ENCODE data around the gene YJEFN3.

Gene YJEFN3, protein sequence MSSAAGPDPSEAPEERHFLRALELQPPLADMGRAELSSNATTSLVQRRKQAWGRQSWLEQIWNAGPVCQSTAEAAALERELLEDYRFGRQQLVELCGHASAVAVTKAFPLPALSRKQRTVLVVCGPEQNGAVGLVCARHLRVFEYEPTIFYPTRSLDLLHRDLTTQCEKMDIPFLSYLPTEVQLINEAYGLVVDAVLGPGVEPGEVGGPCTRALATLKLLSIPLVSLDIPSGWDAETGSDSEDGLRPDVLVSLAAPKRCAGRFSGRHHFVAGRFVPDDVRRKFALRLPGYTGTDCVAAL

DNA sequence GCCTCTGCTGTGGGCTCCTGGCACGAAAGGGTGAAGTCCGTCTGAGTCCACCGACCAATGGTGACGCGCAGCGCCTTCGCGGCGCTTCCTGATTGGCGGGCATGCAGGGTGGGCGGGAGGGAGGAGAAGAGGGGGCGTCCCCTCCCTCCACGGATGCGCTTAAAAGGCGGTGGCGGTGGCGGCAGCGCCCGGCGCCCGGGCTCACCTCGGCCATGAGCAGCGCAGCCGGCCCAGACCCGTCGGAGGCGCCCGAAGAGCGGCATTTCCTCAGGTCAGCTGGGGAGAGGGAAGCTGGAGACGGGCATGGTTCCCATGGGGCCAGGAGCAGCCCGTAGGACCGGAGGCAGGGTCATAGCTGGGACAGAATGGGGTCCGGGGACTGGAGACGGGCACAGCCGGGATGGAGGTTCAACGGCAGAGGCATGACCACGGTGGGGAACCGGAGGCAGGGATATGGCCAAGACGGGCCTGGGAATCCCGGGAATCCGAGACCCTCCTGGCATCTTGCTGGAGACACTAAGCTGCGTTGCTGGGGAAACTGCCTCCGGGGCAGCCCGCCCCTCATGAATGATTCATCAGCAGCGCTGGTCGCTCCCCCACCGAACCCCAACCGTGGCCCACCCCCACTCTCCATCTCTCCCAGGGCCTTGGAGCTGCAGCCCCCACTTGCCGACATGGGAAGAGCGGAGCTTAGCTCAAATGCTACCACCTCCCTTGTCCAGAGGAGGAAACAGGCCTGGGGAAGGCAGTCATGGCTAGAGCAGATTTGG, at the start of gene YJEFN3:
TSS of gene YJEFN3 (plus strand) at position 191 of the 770 bp plus-strand sequence. CDS start at position 213, 22 bp downstream.
- Histone ChIP-seq H3K9ac (ENCODE audit: low read length) (no peak within 1 kb of the TSS), H2AFZ (ENCODE audit: low read length) (no peak within 1 kb of the TSS), H3K27me3 (ENCODE audit: insufficient read depth, low read length) (no peaks in the 10 kb centered on the region), H3K4me3 (ENCODE audit: low read depth, low read length, poor library complexity, severe bottlenecking) (no peak within 1 kb of the TSS), H3K27ac (ENCODE audit: low read depth, low read length, poor library complexity, severe bottlenecking) (peak within 1 kb of the TSS; percentile 14), H3K9me3 (ENCODE audit: low read length) (no peaks in the 10 kb centered on the region), H3K79me2 (ENCODE audit: insufficient read depth, low read length) (no peaks in the 10 kb centered on the region), H3K9me2 (ENCODE audit: low read depth, low read length) (no peaks in the 10 kb centered on the region), H3K36me3 (ENCODE audit: insufficient read depth, low read length) (peaks cover 40% of the 10 kb centered on the region), H3K4me2 (ENCODE audit: low read length) (no peak within 1 kb of the TSS), H4K20me1 (ENCODE audit: insufficient read depth, low read length) (no peaks in the 10 kb centered on the region), H3K4me1 (ENCODE audit: insufficient read depth, low read length, severe bottlenecking) (peaks cover 41% of the 10 kb centered on the region), H3F3A (ENCODE audit: insufficient read depth, low read length) (no peaks in the 10 kb centered on the region; the same call in 1 of the 2 replicates)
- no peak for TF ChIP-seq EZH2 (IDR thresholded peaks at IDR 0.05; ENCODE audit: borderline replicate concordance, low read length)
- TF ChIP-seq, protein P1, sequence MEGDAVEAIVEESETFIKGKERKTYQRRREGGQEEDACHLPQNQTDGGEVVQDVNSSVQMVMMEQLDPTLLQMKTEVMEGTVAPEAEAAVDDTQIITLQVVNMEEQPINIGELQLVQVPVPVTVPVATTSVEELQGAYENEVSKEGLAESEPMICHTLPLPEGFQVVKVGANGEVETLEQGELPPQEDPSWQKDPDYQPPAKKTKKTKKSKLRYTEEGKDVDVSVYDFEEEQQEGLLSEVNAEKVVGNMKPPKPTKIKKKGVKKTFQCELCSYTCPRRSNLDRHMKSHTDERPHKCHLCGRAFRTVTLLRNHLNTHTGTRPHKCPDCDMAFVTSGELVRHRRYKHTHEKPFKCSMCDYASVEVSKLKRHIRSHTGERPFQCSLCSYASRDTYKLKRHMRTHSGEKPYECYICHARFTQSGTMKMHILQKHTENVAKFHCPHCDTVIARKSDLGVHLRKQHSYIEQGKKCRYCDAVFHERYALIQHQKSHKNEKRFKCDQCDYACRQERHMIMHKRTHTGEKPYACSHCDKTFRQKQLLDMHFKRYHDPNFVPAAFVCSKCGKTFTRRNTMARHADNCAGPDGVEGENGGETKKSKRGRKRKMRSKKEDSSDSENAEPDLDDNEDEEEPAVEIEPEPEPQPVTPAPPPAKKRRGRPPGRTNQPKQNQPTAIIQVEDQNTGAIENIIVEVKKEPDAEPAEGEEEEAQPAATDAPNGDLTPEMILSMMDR (IDR thresholded peaks at IDR 0.05; ENCODE audit: low read length) = no peak

DNA sequence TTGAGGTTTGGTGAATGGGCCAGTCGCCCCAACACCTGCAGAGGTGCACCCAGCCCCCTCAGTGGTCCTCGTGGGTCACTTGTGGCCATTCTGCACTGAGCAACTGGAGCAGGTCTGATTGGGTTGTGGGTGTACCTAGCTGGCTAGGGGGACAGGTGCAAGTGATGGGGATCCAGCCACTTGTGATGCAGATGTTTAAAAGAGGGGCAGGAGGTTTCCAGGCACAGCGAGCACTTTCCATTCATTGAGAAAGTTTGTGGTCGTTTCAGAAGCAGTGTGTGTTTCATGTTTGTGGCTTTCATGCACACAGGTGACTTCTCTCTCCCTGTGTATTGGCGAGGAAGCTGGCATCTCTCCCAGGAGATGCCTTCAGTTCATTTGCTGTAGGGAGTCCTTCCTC, 48.0 kb upstream of the YJEFN3 start:
- Histone ChIP-seq H3K9me2 (ENCODE audit: low read depth, low read length) (no peaks in the 10 kb centered on the region), H3K9ac (ENCODE audit: low read length) (no peak overlapping the region), H3K4me1 (ENCODE audit: insufficient read depth, low read length, severe bottlenecking) (peaks cover 17% of the 10 kb centered on the region), H3K79me2 (ENCODE audit: insufficient read depth, low read length) (peaks cover 18% of the 10 kb centered on the region), H3K27me3 (ENCODE audit: insufficient read depth, low read length) (no peaks in the 10 kb centered on the region), H3F3A (ENCODE audit: insufficient read depth, low read length) (no peaks in the 10 kb centered on the region), H2AFZ (ENCODE audit: low read length) (no peak overlapping the region), H4K20me1 (ENCODE audit: insufficient read depth, low read length) (no peaks in the 10 kb centered on the region), H3K36me3 (ENCODE audit: insufficient read depth, low read length) (peaks cover 44% of the 10 kb centered on the region; the same call in 1 of the 2 replicates), H3K9me3 (ENCODE audit: low read length) (no peaks in the 10 kb centered on the region), H3K4me2 (ENCODE audit: low read length) (no peak overlapping the region), H3K27ac (ENCODE audit: low read depth, low read length, poor library complexity, severe bottlenecking) (peak overlapping the region; percentile 13), H3K4me3 (ENCODE audit: low read depth, low read length, poor library complexity, severe bottlenecking) (no peak overlapping the region)
- no peak for TF ChIP-seq EZH2 (IDR thresholded peaks at IDR 0.05; ENCODE audit: borderline replicate concordance, low read length)

DNA sequence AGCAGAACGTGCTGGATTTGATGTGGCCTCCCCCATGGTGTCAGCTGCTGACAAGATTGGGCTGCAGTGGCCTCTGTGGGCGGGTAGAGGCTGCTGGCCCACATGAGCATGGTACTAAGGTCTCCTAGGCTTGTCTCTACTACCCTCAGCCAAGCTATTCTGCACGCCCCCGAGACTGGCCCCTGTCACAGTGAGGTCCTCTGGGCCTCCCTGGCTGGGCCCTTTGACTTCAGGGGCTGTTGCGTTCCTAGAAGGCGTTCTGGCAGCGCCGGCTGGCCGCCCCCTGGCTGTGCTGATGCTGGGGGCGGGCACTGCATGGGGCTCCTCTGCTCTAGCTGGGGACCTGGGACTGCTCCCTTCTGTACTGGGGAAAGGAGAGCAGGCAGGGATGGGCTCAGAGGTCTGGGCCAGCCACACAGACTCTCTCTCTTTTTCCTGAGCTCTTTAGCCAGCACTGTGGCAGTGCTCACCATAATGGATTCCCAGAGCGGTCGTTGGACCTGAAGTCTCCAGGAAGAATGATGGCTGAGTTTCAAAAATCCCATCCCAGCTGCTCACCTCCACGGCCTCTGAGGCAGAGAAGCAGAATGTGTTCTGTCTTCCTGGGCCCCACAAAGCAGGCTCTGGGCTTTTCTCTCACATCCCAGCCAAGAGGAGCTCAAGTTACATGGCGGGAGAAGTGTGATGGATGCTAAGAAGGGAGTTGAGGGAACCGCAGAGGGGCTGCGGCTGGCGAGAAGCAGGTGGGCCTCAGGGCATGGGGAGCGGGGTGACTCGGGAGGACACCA, 45.7 kb upstream of the YJEFN3 start:
- H3K9ac ChIP-seq (ENCODE audit: low read length) = no peak overlapping the region
- peaks cover 13% of the 10 kb centered on the region for H3K79me2 ChIP-seq (ENCODE audit: insufficient read depth, low read length)
- no peak overlapping the region for H3K4me2 ChIP-seq (ENCODE audit: low read length)
- no peak overlapping the region for H3K27ac ChIP-seq (ENCODE audit: low read depth, low read length, poor library complexity, severe bottlenecking)
- peaks cover 40% of the 10 kb centered on the region for H3K4me1 ChIP-seq (ENCODE audit: insufficient read depth, low read length, severe bottlenecking)
- no peak for TF ChIP-seq EZH2 (IDR thresholded peaks at IDR 0.05; ENCODE audit: borderline replicate concordance, low read length)
- TF ChIP-seq, protein P1 (IDR thresholded peaks at IDR 0.05; ENCODE audit: low read length) = no peak
- H3F3A ChIP-seq (ENCODE audit: insufficient read depth, low read length) = no peaks in the 10 kb centered on the region
- H2AFZ ChIP-seq (ENCODE audit: low read length) = no peak overlapping the region
- H3K36me3 ChIP-seq (ENCODE audit: insufficient read depth, low read length) = peaks cover 33% of the 10 kb centered on the region; the same call in 1 of the 2 replicates
- H4K20me1 ChIP-seq (ENCODE audit: insufficient read depth, low read length) = no peaks in the 10 kb centered on the region
- H3K9me2 ChIP-seq (ENCODE audit: low read depth, low read length) = no peaks in the 10 kb centered on the region
- no peak overlapping the region for H3K4me3 ChIP-seq (ENCODE audit: low read depth, low read length, poor library complexity, severe bottlenecking)
- H3K9me3 ChIP-seq (ENCODE audit: low read length) = no peaks in the 10 kb centered on the region
- no peaks in the 10 kb centered on the region for H3K27me3 ChIP-seq (ENCODE audit: insufficient read depth, low read length)

All from OCI-LY1 (cell line).